Caki2 (cell line): Measurements from ENCODE around the gene ACHE. TPM values are rescaled to one million over a fixed set of nuclear protein-coding genes. Genes with fewer than 3 reads are reported as not detected.
"Not testable (repeated sequence)": the region's sequence is repeated elsewhere in the genome, so short reads cannot be mapped to it uniquely, and the experiment has no call there.

Source experiments
- DNase-seq: peaks from one replicate; pipeline ENCODE4 v3.0.0-alpha.2; 2015; ENCODE audit warnings: low read depth
- in situ Hi-C: cut with HindIII; loops from 2 replicates; pipeline ENCODE4 v1.10.0; 2016; ENCODE audit warnings: low sequenced_read_pairs, low pct_unique_long_range_greater_than_20kb, mixed read lengths
- total RNA-seq: library from RNA; depleted of rRNA; stranded (reverse); fragments of >200 nt; shearing (Covaris generic); gene quantifications from 2 replicates; pipeline ENCODE4 v1.2.3, GENCODE V29; 2014; ENCODE audit warnings: low replicate concordance; rRNA removed

The ACHE gene
- not detected in 2 replicates for total RNA-seq

DNA sequence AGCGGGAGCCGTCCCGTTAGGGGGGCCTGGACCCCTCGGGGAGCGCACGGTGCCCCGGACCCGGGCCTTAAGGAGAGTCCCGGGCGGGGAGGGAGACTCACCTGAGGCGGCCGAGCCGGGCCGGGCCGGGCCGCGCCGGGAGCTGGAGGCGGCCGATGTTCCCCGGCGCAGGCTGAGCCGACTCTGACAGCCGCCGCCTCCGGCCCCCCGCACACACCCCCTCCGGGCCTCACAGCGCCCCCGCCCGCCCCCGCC lies at the start of gene ACHE:
ACHE (minus strand) TSS at position 188 of the 255 bp plus-strand sequence. CDS start 1,656 bp downstream, outside the sequence.
- in situ Hi-C loops: no loop called here

GRCh38 chr7:100944138-100944537 lies 48.5 kb upstream of the ACHE start:
- DNase-seq: no peak
- in situ Hi-C loops: no loop called here

More for the DNA sequence above, at the start of gene ACHE:
- no peak for DNase-seq

DNA sequence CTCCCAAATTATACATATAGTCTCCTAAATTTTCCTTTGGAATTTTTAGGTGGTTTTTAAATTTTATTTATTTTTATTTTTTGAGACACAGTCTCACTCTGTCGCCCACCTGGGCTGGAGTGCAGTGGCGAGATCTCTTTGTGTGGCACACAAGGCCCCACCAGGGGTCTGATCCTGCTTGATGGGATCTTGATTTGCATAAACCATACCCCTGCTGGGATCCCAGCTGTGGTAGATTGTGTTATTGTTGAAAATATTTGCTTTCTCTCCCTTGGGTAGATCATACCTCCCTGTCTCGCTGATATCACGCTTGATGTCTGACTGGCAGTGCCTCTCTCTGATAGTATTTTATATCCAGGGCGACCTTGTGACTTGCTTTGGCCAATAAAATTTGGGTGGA lies 48.0 kb upstream of the ACHE start:
- no peak for DNase-seq
- in situ Hi-C loops: no loop called here

- no peak for DNase-seq
- in situ Hi-C loops: no loop called here
These were observed 46.5 kb upstream of the ACHE start for GRCh38 chr7:100942045-100942774.

DNA sequence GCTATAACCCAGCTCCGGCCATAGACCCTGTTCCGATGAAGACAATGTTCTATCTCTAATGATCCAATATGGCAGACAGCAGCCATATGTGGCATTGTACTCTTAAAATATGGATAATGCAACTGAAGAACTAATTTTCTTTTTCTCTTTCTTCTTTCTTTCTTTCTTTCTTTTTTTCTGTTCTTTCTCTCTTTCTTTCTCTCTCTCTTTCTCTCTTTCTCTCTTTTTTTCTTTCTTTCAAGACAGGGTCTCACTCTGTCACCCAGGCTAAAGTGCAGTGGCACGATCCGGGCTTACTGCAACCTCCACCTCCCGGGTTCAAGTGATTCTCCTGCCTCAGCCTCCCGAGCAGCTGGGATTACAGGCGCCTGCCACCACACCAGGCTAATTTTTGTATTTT lies 40.5 kb upstream of the ACHE start:
- in situ Hi-C loops, DNase-seq: not testable (repeated sequence)

DNA sequence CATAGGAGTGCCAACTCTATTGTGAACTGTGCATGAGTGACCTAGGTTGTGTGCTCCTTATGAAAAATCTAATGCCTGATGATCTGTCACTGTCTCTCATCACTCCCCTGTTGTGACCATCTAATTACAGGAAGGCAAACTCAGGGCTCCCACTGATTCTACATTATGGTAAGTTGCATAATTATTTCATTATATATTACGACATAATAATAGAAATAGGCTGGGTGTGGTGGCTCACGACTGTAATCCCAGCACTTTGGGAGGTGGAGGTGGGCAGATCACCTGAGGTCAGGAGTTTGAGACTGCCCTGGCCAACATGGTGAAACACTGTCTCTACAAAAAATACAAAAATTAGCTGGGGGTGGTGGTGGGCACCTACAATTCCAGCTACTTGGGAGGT lies 39.7 kb upstream of the ACHE start:
- DNase-seq, in situ Hi-C loops: not testable (repeated sequence)

- DNase-seq: peak; percentile 33
- in situ Hi-C loops: no loop called here
These were observed 38.0 kb upstream of the ACHE start for GRCh38 chr7:100933734-100934133.

- in situ Hi-C loops: no loop called here
- DNase-seq: no peak
These were observed 34.1 kb upstream of the ACHE start for GRCh38 chr7:100929808-100930174.

DNA sequence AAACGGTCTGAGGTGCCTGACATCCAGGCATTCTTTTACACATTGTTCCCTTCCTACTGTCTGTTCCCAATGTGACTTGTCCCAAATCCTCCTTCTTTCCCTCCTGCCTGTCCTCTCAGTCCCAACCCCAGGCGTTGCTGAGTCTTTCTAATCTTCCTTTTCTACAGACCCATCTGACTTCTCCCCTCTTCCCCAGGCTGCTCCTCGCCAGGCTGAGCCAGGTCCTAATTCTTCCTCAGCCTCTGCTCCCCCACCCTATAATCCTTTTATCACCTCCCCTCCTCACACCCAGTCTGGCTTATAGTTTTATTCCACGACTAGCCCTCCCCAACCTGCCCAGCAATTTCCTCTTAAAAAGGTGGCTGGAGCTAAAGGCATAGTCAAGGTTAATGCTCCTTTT lies 27.9 kb upstream of the ACHE start:
- in situ Hi-C loops, DNase-seq: not testable (repeated sequence)

GRCh38 chr7:100921039-100921438 lies 25.4 kb upstream of the ACHE start:
- DNase-seq: no peak
- in situ Hi-C loops: no loop called here

DNA sequence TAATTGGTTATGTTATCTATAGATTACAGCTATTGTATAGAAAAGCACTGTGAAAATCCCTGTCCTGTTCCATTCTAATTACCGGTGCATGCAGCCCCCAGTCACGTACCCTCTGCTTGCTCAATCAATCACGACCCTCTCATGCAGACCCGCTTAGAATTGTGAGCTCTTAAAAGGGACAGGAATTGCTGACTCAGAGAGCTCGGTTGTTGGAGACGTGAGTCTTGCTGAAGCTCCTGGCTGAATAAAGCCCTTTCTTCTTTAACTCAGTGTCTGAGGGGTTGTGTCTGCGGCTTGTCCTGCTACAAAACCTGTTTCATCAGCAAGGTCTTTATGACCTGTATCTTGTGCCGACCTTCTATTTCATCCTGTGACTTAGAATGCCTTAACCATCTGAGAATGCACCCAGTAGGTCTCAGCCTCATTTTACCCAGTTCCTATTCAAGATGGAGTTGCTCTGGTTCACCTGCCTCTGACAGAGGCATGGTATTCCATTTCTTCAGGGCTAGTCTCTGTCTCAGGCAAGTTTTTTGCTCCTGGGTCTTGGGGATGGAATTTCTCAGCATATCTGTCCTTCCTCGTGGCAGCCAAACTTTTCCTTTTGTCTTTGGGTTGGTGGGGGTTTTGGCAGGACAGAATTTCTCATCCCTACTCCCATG lies 24.2 kb upstream of the ACHE start:
- DNase-seq, in situ Hi-C loops: not testable (repeated sequence)

DNA sequence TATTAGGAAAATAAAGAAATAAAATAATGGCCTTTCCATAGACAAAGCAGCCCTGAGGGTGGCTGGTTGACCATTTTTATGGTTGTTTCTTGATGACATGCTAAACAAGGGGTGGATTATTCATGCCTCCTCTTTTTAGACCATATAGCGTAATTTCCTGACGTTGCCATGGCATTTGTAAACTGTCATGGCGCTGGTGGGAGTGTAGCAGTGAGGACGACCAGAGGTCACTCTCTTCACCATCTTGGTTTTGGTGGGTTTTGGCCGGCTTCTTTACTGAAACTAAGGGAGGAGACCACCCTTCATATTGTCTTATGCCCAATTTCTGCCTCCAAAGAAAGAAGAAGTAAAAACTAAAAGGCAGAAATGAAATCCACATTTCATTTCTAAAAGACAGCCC lies 23.6 kb upstream of the ACHE start:
- DNase-seq, in situ Hi-C loops: not testable (repeated sequence)

- peak; percentile 43 for DNase-seq
- in situ Hi-C loops: no loop called here
These were observed 19.3 kb upstream of the ACHE start for GRCh38 chr7:100914879-100915447.

- no peak for DNase-seq
- in situ Hi-C loops: no loop called here
These were observed 18.7 kb upstream of the ACHE start for GRCh38 chr7:100914208-100914878.

DNA sequence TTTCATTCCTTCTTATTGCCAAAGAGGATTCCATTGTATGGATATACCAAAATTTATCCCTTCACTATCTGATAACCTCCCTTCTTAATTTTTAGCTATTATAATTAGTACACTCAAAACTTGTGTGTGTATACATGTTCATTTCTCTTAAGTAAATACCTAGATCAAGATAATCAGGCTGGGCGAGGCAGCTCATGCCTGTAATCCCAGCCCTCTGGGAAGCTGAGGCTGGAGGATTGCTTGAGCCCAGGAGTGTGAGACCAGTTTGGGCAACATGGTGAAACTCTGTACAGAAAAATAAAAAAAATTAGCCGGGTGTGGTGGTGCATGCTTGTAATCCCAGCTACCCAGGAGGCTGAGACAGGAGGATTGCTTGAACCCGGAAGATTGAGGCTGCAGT lies 15.8 kb upstream of the ACHE start:
- in situ Hi-C loops: no loop called here
- DNase-seq: no peak

- in situ Hi-C loops, DNase-seq: not testable (repeated sequence)
These were observed 14.8 kb upstream of the ACHE start for GRCh38 chr7:100910443-100910842.

DNA sequence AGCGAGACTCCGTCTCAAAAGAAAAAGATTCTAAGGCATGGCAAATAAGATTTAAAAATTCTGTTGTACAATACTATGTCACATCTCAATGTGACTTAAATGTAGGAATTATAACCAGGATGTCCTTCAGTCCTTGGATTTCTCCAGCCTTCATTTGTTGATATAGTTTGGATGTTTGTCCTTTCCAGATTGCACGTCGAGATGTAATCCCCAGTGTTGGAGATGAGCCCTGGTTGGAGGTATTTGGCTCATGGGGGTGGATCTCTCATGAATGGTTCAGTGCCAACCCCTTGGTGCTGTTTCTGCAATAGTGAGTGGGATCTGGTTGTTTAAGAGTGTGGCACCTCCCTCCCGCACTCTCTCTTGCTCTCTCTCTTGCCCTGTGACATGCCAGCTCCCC lies 12.8 kb upstream of the ACHE start:
- in situ Hi-C loops: no loop called here
- no peak for DNase-seq

DNA sequence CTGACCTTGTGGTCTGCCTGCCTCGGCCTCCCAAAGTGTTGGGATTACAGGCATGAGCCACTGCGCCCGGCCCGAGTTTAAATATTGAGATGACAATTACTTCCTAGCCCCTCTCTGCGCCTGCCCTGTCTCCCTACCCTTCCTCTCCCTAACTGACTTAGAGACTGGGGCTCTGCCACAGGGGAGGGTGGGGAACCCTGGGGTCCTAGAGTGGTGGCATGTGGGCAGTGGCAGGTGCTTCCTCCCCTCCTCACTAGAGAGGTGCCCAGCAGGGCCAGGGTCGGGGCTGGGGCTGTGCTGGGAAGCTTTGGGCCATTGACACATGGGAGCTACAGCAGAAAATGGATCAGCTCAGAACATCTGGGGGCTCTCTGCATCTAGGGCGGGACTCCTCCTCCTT lies 7.0 kb upstream of the ACHE start:
- DNase-seq: no peak
- in situ Hi-C loops: no loop called here

- in situ Hi-C loops: no loop called here
- DNase-seq: no peak
These were observed 6.2 kb upstream of the ACHE start for GRCh38 chr7:100901921-100902332.
